ENCODE data around the gene GOLGA6L7.

Gene GOLGA6L7

DNA sequence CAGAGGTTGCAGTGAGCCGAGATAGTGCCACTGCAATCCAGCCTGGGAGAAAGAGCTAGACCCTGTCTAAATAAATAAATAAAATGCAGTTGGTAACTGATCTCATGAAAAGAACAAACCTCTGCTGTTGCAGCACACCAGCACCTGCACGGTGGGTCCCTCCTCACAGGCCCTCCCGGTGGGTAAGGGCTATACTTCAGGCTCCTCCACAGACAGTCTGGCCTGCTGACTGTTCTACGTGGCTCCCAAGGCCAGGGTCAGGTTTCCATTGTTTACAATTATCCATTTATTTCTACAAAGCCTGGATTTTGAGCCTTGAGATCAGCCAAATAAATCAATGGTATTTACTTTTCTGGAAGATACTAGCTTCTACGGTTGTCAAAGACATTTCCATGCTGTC, 32.2 kb upstream of the GOLGA6L7 start:
- peak overlapping the region; percentile 43 for H3K27ac ChIP-seq
- TF ChIP-seq, protein P1, sequence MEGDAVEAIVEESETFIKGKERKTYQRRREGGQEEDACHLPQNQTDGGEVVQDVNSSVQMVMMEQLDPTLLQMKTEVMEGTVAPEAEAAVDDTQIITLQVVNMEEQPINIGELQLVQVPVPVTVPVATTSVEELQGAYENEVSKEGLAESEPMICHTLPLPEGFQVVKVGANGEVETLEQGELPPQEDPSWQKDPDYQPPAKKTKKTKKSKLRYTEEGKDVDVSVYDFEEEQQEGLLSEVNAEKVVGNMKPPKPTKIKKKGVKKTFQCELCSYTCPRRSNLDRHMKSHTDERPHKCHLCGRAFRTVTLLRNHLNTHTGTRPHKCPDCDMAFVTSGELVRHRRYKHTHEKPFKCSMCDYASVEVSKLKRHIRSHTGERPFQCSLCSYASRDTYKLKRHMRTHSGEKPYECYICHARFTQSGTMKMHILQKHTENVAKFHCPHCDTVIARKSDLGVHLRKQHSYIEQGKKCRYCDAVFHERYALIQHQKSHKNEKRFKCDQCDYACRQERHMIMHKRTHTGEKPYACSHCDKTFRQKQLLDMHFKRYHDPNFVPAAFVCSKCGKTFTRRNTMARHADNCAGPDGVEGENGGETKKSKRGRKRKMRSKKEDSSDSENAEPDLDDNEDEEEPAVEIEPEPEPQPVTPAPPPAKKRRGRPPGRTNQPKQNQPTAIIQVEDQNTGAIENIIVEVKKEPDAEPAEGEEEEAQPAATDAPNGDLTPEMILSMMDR (conservative IDR thresholded peaks at IDR 0.05), result no peak

DNA sequence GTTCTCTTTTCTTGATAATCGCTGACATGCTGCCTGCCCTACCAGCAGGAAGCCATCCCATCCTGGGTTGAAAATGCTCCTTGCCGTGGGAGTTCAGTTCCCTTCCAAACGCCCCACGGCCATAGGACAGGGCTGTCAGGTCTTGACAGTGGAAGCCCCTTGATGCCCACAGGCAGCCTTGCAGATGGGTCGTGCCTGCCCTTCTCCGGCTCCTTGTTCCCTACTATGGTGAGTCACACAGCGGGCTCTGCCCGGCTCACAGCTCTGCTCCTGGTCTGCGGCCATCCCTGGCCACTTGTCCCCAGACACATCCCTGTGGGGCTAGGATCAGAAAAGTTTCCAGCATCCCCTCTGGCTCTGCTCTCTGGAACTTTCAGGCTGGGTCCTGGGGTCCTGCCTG, 31.1 kb upstream of the GOLGA6L7 start:
- no peak overlapping the region for H3K27ac ChIP-seq
- TF ChIP-seq, protein P1 (conservative IDR thresholded peaks at IDR 0.05), result no peak

DNA sequence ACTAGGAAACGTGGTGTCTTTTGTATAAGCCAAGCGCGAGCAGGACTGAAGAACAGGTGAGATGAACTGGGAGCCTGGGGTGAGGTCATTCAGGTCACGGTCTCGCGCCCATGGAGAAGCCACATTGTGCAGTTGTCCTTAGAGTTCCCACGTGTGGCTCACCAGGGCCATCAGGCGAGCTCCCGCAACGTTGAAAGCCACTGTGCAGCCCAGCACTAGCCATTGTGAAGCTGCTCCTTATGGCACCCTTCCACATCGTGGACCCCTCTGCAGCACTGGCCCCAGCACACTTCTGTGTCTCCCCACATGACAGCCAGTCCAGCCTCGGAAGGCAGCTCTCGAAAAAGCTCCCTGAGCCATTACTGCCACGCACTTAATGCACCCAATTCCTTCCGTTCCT, 29.8 kb upstream of the GOLGA6L7 start:
- no peak overlapping the region for H3K27ac ChIP-seq
- TF ChIP-seq, protein P1 (conservative IDR thresholded peaks at IDR 0.05), result no peak

DNA sequence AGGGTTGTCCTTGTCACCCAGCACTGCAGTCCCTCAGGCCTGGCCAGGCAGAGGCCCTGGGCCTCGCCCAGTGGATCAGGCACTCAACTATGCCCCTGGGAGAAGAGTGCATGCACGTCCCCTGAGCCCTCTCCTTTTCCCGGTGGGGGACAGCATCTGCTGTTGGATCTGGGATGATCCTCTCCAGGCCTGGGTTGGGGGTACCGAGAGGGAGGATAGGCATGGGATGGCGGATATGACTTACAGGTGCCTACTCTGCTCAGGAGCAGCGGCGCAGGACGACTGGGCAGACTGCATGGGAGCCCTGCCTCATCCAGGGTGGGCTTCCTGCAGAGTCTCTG, 28.4 kb upstream of the GOLGA6L7 start:
- TF ChIP-seq, protein P1 (conservative IDR thresholded peaks at IDR 0.05), result no peak
- H3K27ac ChIP-seq, result no peak overlapping the region

DNA sequence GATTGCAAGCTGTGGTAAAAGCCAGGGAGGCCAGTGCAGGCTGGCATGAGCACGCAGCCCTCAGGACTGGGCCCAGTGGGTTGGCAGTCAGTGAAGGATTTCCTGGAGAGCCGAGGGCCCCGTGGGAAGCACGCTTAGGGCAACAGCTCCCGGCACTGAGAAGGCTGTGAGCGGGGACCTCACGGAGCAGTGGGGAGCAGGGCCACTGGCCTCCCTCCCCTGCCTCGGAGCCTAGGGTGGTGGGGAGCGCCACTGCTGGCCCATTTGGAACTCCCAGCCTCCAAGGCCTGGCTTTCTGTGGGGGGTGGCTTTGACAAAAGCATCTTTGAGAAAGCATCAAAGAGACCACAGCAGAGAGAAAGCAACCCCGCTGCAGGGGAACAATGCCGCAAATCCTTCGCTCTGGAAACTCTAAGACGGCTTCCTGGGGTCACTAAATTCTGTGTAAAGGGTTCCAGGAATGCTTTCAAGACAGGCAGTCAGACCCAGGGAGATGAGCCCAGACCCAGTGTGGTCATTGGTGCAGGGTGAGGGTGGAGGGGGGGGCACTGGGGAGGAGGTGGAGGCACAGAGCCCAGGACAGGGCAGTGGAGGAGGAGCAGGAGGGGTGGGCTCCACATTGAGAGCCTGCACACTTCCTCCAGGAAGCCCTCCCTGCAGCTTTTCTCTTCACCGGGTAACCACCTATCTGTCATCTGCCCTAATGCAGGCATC, 27.8 kb upstream of the GOLGA6L7 start:
- no peak overlapping the region for H3K27ac ChIP-seq
- TF ChIP-seq, protein P1 (conservative IDR thresholded peaks at IDR 0.05), result no peak

DNA sequence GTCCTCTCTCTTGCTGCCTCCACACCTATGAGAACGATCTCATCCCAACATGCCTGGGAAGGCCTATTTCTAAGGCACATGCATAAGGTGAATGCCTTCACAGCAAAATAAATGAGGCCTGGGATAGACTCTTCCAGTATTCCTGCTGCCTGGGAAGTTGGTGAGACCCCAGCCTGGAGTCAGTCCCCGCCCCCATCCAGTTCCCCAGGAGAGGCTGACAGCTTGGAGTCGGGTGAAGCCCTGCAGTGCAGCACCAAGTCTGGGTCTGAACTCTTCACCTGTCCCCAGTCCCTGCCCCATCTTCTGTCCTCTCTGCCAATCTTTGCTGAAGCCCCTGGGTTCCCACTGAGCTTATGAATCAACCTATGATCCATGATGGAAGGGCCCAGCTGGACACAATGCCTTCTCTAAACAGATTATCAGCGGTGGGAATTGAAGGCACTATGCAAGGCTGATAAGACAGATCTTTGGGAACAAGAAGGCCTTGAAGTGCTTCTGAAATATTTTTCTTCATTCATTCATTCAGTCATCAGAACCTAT, 27.1 kb upstream of the GOLGA6L7 start:
- TF ChIP-seq, protein P1 (conservative IDR thresholded peaks at IDR 0.05), result no peak
- H3K27ac ChIP-seq, result no peak overlapping the region

DNA sequence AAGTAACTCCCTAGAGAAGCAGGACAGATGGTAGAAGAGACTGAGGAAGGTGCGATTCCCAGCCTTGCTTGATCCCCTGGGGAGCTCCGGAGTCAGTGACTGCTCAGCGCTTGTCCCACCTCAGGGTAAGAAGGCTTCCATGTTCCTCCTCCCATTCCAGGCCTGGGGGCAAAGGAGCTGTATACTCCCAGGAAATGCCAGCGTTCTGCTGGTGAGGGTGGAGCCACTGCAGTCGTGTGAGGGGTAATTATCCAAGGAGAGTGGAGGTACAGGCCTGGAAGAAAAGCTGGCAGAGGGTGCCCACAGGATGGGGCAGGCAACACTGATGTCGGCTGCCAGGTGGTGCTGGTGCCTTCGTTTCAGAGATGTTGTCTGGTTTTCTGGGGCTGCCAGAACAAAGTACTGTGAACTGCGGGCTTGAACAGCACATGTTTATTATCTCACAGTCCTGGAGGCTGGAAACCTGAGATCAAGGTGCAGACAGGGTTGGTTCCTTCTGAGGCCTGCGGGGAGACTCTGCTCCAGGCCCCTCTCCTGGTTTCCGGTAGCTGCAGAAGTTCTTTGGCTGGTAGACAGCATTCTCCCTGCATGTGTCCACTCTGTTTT, 25.2 kb upstream of the GOLGA6L7 start:
- no peak overlapping the region for H3K27ac ChIP-seq
- TF ChIP-seq, protein P1 (conservative IDR thresholded peaks at IDR 0.05), result no peak

Data from VCaP (cell line).